GM18507 (cell line): ENCODE measurements around the gene ASH1L.
"Not testable (repeated sequence)": the region's sequence is repeated elsewhere in the genome, so short reads cannot be mapped to it uniquely, and the experiment has no call there.

Source experiments
- DNase-seq: peaks from one replicate; pipeline ENCODE4 v3.0.0; 2011; ENCODE audit warnings: low read depth; ENCODE audit not compliant: insufficient read length; ENCODE audit errors: extremely low spot score
- FAIRE-seq: peaks from 2 replicates; lab custom pipeline; 2011; peaks lifted over from hg19 to GRCh38; lab: Jason Lieb, UNC

Gene ASH1L

GRCh38 chr1:155295183-155295941, 267.2 kb downstream of the ASH1L start:
- DNase-seq (no peak), FAIRE-seq (no peak)

GRCh38 chr1:155294520-155295182, 268.0 kb downstream of the ASH1L start:
- DNase-seq (no peak), FAIRE-seq (no peak)

- no peak for FAIRE-seq
- no peak for DNase-seq
These were observed 269.4 kb downstream of the ASH1L start for GRCh38 chr1:155293086-155293749.

- FAIRE-seq, DNase-seq: not testable (repeated sequence)
These were observed 271.6 kb downstream of the ASH1L start for GRCh38 chr1:155291006-155291405.

GRCh38 chr1:155287987-155288543, 274.5 kb downstream of the ASH1L start:
- DNase-seq (no peak), FAIRE-seq (no peak)

GRCh38 chr1:155286544-155286943, 276.1 kb downstream of the ASH1L start:
- DNase-seq: no peak
- no peak for FAIRE-seq

- no peak for FAIRE-seq
These were observed 277.0 kb downstream of the ASH1L start for GRCh38 chr1:155285631-155286044.

More at GRCh38 chr1:155285631-155286044, 277.0 kb downstream of the ASH1L start:
- no peak for DNase-seq
